Neutrophil (primary cell): ENCODE data around the gene CCDC112.

ENCODE experiments used
- H3K27ac ChIP-seq: fragments of 200-600 bp; sonication (generic); 2 replicates; pipeline ENCODE4 v1.5.1; 2016; ENCODE audit warnings: mild to moderate bottlenecking, moderate library complexity
- H3K27me3 ChIP-seq: fragments of 200-600 bp; sonication (generic); 2 replicates; pipeline ENCODE4 v1.6.0; 2016; ENCODE audit warnings: mild to moderate bottlenecking
- H3K36me3 ChIP-seq: fragments of 200-600 bp; sonication (generic); 2 replicates; pipeline ENCODE4 v1.5.1; 2017
- H3K4me1 ChIP-seq, 2 experiments: fragments of 200-600 bp in 1 of 2; sonication (generic) in 1 of 2; 1 replicate in 1 of 2; 2 replicates in 1 of 2; pipeline versions ENCODE4 v1.5.1 to v1.6.1; 2013 to 2016; ENCODE audit warnings: low read depth in 1 of 2, low read length in 1 of 2, mild to moderate bottlenecking in 1 of 2, moderate library complexity in 1 of 2; ENCODE audit not compliant: control insufficient read depth in 1 of 2, insufficient read depth in 1 of 2
- H3K4me3 ChIP-seq, 2 experiments: fragments of 200-600 bp in 1 of 2; sonication (generic) in 1 of 2; 1 replicate in 1 of 2; 2 replicates in 1 of 2; pipeline ENCODE4 v1.5.1; 2013 to 2016; ENCODE audit warnings: low read depth in 1 of 2, low read length in 1 of 2, mild to moderate bottlenecking in 1 of 2, moderate library complexity in 1 of 2
- H3K9me3 ChIP-seq: fragments of 200-600 bp; sonication (generic); 2 replicates; pipeline ENCODE4 v1.5.1; 2016
- TF ChIP-seq, protein P1 (sequence below): fragments of 200-600 bp; sonication (generic); IDR thresholded peaks from 2 replicates; pipeline ENCODE4 v1.5.1; 2016; ENCODE audit warnings: antibody characterized with exemption

Gene CCDC112

DNA sequence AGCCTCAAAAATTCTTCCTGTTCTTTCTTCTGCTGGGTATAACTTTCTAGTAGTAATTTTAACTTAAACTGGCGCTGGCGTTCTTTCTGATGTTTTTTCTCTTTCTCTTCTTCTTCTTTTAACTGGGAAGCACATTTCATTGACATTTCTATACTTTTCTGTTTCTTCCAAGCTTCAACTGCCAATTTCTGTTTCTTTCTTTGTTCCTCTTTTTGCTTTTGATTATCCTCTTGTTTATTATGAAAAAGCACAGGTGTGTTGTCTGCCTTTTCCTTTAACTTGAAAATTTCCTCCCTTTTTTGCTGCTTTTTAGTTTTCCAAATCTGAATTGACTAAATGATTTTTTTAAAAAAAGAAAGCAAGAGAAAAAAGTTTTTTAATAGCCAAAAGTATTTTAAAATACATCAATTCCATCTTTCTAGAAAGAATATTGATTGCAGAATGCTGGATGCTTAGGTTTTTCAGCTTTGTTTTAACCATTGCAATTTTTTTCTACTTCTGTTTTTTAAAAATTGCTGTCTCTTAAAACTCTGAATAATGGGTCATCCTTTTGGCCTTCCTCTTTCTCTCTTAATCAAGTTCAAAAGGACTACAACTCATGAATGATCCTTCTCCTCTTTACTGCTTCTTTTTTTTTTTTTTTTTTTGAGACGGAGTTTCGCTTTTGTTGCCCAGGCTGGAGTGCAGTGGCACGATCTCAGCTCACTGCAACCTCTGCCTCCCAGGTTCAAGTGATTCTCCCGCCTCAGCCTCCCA is 25.0 kb downstream of the CCDC112 start:
- TF ChIP-seq, protein P1, sequence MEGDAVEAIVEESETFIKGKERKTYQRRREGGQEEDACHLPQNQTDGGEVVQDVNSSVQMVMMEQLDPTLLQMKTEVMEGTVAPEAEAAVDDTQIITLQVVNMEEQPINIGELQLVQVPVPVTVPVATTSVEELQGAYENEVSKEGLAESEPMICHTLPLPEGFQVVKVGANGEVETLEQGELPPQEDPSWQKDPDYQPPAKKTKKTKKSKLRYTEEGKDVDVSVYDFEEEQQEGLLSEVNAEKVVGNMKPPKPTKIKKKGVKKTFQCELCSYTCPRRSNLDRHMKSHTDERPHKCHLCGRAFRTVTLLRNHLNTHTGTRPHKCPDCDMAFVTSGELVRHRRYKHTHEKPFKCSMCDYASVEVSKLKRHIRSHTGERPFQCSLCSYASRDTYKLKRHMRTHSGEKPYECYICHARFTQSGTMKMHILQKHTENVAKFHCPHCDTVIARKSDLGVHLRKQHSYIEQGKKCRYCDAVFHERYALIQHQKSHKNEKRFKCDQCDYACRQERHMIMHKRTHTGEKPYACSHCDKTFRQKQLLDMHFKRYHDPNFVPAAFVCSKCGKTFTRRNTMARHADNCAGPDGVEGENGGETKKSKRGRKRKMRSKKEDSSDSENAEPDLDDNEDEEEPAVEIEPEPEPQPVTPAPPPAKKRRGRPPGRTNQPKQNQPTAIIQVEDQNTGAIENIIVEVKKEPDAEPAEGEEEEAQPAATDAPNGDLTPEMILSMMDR, result no peak
- H3K9me3 ChIP-seq, result no peaks in the 10 kb centered on the region
- H3K4me3 ChIP-seq, result no peak overlapping the region
- H3K36me3 ChIP-seq, result peaks cover 7% of the 10 kb centered on the region
- H3K27me3 ChIP-seq, result no peaks in the 10 kb centered on the region
- H3K4me1 ChIP-seq, result peaks cover 14 to 15% of the 10 kb centered on the region in 2 experiments
- no peak overlapping the region for H3K27ac ChIP-seq

DNA sequence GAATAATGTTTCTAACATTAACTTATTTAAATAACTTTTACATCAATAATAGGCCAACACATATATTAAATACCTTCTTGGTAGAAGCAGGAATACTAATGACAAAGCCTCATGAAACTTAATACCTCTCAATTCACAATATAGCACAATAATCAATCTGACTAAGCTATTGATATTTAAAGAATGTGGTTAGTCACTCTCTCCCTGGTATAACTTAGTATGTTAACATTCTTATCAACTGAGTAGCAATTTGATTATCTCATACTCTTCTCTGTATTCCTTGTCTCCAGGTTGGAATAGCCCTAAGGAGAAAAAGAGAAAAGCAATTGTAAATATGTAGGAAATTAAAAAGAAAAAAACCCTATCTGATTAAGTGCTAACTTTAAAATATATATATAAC is 28.8 kb downstream of the CCDC112 start:
- TF ChIP-seq, protein P1, result no peak

DNA sequence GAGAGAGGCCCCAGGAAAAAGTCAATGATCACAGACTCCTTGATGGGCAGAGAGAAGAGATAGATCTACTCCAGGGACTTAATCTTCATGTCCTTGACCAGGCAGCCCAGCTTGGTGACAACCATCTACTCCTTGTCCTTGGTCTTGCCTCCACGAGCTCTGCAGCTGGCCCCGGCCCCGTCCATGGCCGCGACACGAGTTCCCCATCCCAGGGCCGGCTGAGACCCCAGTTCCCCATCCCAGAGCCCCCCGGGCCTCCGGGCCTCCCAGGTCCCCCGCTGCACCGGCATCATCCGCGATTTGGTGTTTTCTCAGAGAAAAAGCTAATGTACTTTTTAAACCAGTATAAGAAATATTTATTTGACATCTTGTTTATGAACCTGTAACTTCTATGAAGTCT is 31.2 kb downstream of the CCDC112 start:
- Histone ChIP-seq H3K9me3 (no peaks in the 10 kb centered on the region), H3K4me3 (no peak overlapping the region), H3K27ac (no peak overlapping the region), H3K36me3 (peaks cover 7% of the 10 kb centered on the region), H3K27me3 (no peaks in the 10 kb centered on the region), H3K4me1 (peaks cover 19 to 26% of the 10 kb centered on the region in 2 experiments)
- TF ChIP-seq, protein P1, result no peak

More for the DNA sequence above, 28.8 kb downstream of the CCDC112 start:
- H3K27ac ChIP-seq, result no peak overlapping the region
- H3K4me3 ChIP-seq, result no peak overlapping the region
- no peaks in the 10 kb centered on the region for H3K27me3 ChIP-seq
- H3K4me1 ChIP-seq, result peaks cover 6% of the 10 kb centered on the region in 2 experiments
- peaks cover 7% of the 10 kb centered on the region for H3K36me3 ChIP-seq
- H3K9me3 ChIP-seq, result no peaks in the 10 kb centered on the region

DNA sequence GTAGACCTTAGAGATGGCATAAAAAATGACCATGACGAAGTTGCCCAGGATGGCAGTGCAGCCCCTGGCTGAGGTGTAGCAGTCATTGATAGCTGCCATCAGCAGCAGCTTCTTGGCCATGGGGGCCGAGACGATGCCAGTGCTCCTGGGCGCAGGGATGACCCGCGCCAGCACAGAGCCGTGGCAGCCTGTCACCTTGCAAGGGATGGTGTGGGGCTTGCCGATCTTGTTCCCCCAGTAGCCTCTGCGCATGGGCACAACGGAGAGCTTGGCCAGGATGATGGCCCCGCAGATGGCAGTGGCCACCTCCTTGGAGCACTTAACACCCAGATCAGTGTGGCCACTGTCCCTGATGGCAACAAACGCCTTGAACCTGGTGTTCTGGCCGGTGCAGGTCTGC is 31.7 kb downstream of the CCDC112 start:
- peaks cover 19 to 26% of the 10 kb centered on the region in 2 experiments for H3K4me1 ChIP-seq
- H3K4me3 ChIP-seq, result no peak overlapping the region
- H3K9me3 ChIP-seq, result no peaks in the 10 kb centered on the region
- no peak overlapping the region for H3K27ac ChIP-seq
- no peaks in the 10 kb centered on the region for H3K27me3 ChIP-seq
- H3K36me3 ChIP-seq, result peaks cover 7% of the 10 kb centered on the region
- TF ChIP-seq, protein P1, result no peak

DNA sequence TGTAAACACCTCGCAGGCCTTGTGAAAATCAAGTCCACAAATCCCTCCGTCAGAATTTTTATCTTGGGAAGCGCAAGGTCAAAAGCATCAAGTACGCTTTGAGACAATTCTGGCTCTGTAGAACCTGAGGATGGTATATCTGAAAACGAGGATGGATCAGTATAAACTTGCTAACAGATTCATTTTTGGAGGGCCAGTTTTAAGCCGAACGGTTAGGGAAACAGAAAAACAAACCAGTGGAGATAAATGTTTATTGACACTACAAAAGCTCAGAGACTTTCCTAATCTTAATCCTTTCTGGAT is 33.4 kb downstream of the CCDC112 start:
- H3K36me3 ChIP-seq, result peaks cover 10% of the 10 kb centered on the region

More for the DNA sequence above, 33.4 kb downstream of the CCDC112 start:
- H3K27ac ChIP-seq, result peak overlapping the region; percentile 92
- peak overlapping the region; percentile 75 to 91 for H3K4me3 ChIP-seq
- H3K4me1 ChIP-seq, result peaks cover 24 to 26% of the 10 kb centered on the region in 2 experiments
- H3K27me3 ChIP-seq, result no peaks in the 10 kb centered on the region
- TF ChIP-seq, protein P1, result no peak
- H3K9me3 ChIP-seq, result no peaks in the 10 kb centered on the region
